Measurements from ENCODE around the gene CXXC1.
"Not testable (repeated sequence)": the region's sequence is repeated elsewhere in the genome, so short reads cannot be mapped to it uniquely, and the experiment has no call there.

CXXC1 gene

GRCh38 chr18:50297621-50298442, 10.3 kb upstream of the CXXC1 start:
- DNase-seq, result peak; percentile 74

DNA sequence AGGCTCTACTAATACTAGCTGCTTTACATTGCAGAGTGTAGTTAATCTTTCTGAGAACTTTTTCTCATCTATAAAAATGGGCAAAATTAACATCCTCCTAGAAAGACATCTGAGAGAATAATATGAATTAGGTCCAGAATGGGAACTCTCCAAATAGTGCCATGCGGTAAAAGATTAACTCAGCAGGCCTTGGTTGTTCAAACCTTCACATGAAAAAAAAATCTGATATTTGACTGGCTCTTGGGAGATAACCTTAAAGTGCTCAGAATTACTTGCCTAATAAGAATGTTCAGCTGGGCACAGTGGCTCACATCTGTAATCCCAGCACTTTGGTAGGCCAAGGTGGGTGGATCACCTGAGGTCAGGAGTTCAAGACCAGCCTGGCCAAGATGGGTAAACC, 5.5 kb upstream of the CXXC1 start:
- DNase-seq, result no peak

DNA sequence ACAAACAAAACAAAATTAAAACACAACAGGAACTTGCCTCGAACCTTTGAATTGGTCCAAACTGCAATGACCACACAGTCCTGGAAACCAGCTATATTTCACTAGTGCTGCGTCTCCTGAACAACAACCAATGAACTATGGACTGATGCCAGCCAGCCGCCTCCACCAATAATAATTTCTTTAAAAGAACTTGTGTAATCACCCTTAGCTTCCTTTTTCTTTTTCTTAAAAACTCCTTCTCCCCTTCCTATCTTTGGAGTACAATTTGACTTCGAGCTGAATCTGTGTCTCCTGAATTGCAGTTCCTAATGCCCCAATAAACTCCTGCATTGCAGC, 1.6 kb upstream of the CXXC1 start:
- no peak for DNase-seq

GRCh38 chr18:50288348-50289107, 1.0 kb upstream of the CXXC1 start:
- DNase-seq, result not testable (repeated sequence)

DNA sequence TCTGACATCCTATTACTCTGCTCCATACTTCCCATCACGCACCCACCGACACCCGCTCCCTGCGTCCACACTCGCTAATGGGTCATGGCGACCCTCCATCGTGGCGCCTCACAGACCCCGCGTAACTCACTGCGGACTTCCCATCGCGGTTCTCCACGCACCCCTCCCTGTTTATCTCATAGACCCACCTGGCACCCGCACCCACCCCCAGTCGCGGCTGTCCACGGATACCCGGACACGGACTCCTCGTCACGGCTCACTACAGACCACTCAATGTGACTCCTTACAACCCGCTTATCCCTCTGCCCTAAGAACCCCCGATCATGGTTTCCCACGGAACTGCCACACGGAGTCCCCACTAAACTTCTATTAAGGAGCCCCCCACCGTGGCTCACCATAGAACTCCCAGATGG, 458 bp downstream of the CXXC1 start:
- DNase-seq, result no peak

- DNase-seq, result peak; percentile 38
Observed at GRCh38 chr18:50286391-50287027, 983 bp downstream of the CXXC1 start.

GRCh38 chr18:50285631-50286321, 1.7 kb downstream of the CXXC1 start:
- DNase-seq, result no peak

GRCh38 chr18:50285071-50285470, 2.4 kb downstream of the CXXC1 start:
- DNase-seq, result no peak

GRCh38 chr18:50284255-50284885, 3.1 kb downstream of the CXXC1 start:
- DNase-seq, result no peak

DNA sequence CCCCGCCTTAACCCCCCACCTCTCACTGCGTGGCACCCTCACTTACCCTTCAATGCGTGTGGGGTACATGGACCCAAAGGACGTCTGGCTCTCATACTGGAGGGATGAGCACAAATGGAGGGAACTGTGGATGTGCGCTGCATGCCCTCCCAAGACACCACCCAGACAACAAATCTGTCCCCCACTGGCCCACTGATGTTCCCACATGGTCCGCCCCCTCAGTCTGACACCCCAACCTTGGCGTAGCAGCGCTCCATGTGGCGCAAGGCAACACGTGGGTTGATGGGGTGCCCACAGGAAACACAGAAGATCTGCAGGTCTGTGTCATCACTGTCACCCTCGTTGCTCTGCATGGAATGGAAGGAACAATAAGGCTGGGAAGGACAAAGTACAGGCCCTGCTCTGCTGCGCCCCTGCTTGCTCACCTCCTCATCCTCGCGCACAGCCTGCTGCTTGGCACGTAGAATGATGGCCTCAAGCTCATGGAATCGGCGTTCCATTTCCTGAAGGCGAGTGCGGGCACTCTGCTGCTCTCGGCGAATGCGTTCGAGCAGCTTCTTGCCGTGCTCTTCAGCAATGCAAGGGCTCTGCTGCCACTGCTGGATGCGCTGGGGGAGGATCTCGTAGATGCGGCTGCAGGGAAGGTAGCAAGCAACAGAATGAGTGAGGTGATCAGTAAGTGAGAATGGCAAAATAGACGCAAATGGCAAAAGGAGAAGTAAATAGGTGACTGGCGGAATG, 3.9 kb downstream of the CXXC1 start:
- DNase-seq, result no peak

DNA sequence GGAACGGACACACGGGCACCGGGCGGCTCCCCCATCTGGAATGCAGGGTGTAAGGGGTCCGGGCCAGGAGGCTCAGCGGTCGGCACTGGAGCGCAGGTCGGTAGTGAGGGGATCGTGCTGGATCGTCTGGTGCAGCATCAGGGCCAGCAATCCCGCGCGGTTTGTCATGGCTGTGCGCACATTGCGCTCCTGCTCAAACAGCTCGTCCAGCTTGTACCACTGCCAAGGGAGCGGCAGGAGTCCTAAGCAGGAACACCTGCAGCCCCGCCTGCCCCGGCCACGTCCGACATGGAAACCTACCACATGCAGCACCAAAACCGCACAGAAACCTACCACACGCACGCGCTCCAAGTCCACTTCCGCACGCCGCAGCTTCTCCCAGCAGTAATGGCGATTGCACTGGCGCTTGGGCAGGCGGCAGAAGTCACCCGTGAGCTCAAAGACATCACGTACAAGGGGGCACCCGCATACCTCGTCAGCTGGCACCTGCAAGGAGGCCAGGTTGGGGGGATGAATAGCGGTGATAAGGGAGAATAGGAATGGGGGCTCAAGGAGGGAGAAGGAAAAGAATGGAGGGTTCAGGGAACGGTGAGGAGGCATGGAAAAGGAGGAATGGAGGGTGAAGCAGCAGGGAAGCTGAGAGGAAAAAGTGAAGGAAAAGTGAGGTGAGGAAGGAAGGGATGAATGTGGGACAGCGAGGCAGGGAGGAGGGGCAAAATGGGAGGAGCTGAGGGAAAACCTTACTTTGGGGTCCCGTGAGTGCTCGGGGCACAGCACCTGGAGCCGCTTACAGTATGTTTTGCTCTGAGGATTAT, 4.8 kb downstream of the CXXC1 start:
- no peak for DNase-seq

GRCh38 chr18:50281972-50282520, 5.4 kb downstream of the CXXC1 start:
- no peak for DNase-seq

- DNase-seq, result peak; percentile 97
Observed at GRCh38 chr18:50281295-50281971, 6.1 kb downstream of the CXXC1 start, which contains the start of gene MBD1. TSS of gene MBD1 (minus strand) at chr18:50281523. CDS start at chr18:50279992, 1,531 bp downstream.

- DNase-seq, result no peak
Observed at GRCh38 chr18:50280707-50281294, 6.7 kb downstream of the CXXC1 start.

DNA sequence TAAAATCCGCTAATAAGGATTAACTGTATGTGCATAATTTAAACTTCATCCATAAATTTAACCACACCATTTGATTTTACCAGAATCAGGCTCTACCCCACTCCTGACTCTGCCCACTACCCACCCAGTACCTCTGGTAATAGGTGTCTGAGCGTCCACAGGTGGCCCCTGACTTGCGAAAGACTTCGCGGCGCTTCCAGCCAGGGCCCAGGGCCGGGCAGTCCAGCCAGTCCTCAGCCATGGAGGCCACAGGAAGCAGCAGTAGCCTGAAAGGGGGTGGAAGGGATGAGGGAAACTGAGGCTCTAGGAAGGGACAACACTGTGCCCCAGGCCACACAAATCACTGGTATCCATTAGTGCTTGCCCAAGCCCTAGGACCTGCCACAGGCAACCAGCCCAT, 7.7 kb downstream of the CXXC1 start:
- DNase-seq, result no peak

DNA sequence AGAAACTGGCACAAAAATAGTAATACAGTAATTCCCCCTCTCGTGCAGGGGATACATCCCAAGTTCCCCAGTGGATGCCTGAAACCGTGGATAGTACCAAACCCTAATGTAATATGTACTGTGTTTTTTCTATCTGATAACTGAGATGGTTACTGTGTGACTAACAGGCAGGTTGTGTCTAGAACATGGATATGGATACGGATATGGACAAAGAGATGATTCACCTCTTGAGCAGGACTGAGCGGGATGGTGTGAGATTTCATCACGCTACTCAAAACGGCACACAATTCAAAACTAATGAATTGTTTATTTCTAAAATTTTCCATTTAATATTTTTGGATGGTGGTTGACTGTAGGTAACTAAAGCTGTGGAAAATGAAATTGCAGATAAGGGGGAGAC, 9.6 kb downstream of the CXXC1 start:
- no peak for DNase-seq

DNA sequence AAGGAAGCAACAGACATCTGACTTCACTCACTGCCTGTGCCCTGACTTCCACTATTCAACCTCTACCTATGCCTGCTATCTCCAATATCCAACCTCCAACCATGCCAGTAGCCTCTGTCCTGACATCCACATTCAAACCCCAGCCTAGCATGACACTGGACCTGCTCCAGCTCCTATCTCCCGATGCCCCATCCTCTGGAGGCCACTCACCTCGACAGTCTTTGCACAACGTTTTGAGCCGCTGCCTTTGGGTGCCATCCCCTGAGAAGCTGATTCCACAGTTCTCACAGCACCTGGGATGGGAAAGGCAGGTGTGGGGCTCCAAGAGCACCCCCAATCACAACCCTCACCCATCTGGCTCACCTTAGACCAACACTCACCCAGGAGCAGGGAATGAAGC, 11.0 kb downstream of the CXXC1 start:
- no peak for DNase-seq

GRCh38 chr18:50275503-50276036, 11.9 kb downstream of the CXXC1 start:
- no peak for DNase-seq

- no peak for DNase-seq
Observed at GRCh38 chr18:50274941-50275340, 12.6 kb downstream of the CXXC1 start.
